ENCODE measurements around the gene LSAMP. TPM values are rescaled to one million over a fixed set of nuclear protein-coding genes. Genes with fewer than 3 reads are reported as not detected.

The LSAMP gene
- total RNA-seq, 1 experiment from 2014 or later, result 3.1 TPM

DNA sequence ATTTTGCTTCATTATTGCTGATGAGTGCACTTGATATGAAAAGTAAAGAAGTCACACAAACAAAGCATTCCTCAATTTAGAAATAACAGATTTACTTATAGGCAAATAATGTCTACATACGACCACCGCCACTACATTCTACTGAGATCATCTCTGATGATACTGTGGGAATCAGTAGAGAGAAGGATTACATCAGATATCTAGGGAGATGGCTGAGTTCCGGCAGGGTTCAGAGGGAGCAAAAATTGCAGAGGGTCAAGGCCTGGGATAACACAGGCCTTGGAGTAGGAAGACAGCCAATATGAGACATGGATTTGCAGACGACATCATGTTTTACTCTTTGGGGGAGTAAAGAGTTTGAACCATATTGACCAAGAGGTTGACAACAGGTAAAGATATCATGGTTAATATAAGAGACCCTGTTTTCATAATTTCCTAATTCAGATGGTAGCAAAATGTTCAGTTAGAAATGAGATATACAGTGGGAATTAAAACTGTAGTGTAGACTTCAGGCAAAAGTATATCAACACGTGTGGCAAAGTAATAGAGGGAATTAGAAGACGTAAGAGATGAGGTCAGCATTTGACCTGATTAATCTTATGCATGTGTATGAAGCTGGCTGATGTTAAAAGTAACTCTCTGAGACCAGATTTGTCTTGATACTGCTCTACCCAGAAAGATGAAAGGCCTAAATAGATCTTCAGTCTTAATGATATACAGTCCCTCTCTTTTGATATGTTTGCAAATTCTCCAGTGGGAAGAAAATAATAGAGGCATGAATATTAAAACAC lies 15.6 kb downstream of the LSAMP start:
- DNase-seq (ENCODE audit: low read depth, low spot score), result no peak
- TF ChIP-seq SIN3A (IDR thresholded peaks at IDR 0.05; ENCODE audit: borderline replicate concordance, insufficient read depth, low read depth, low read length) (no peak), TCF7L2 (IDR thresholded peaks at IDR 0.05; ENCODE audit: low read depth, low read length) (no peak), POLR2AphosphoS5 (IDR thresholded peaks at IDR 0.05; ENCODE audit: low read depth, low read length) (no peak)
- TF ChIP-seq, protein P1, sequence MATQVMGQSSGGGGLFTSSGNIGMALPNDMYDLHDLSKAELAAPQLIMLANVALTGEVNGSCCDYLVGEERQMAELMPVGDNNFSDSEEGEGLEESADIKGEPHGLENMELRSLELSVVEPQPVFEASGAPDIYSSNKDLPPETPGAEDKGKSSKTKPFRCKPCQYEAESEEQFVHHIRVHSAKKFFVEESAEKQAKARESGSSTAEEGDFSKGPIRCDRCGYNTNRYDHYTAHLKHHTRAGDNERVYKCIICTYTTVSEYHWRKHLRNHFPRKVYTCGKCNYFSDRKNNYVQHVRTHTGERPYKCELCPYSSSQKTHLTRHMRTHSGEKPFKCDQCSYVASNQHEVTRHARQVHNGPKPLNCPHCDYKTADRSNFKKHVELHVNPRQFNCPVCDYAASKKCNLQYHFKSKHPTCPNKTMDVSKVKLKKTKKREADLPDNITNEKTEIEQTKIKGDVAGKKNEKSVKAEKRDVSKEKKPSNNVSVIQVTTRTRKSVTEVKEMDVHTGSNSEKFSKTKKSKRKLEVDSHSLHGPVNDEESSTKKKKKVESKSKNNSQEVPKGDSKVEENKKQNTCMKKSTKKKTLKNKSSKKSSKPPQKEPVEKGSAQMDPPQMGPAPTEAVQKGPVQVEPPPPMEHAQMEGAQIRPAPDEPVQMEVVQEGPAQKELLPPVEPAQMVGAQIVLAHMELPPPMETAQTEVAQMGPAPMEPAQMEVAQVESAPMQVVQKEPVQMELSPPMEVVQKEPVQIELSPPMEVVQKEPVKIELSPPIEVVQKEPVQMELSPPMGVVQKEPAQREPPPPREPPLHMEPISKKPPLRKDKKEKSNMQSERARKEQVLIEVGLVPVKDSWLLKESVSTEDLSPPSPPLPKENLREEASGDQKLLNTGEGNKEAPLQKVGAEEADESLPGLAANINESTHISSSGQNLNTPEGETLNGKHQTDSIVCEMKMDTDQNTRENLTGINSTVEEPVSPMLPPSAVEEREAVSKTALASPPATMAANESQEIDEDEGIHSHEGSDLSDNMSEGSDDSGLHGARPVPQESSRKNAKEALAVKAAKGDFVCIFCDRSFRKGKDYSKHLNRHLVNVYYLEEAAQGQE (IDR thresholded peaks at IDR 0.05; ENCODE audit: insufficient read depth in 1 of 2, low read depth in 2 of 2, low read length in 1 of 2), result no peak
- TF ChIP-seq, protein P2, sequence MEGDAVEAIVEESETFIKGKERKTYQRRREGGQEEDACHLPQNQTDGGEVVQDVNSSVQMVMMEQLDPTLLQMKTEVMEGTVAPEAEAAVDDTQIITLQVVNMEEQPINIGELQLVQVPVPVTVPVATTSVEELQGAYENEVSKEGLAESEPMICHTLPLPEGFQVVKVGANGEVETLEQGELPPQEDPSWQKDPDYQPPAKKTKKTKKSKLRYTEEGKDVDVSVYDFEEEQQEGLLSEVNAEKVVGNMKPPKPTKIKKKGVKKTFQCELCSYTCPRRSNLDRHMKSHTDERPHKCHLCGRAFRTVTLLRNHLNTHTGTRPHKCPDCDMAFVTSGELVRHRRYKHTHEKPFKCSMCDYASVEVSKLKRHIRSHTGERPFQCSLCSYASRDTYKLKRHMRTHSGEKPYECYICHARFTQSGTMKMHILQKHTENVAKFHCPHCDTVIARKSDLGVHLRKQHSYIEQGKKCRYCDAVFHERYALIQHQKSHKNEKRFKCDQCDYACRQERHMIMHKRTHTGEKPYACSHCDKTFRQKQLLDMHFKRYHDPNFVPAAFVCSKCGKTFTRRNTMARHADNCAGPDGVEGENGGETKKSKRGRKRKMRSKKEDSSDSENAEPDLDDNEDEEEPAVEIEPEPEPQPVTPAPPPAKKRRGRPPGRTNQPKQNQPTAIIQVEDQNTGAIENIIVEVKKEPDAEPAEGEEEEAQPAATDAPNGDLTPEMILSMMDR (IDR thresholded peaks at IDR 0.05), result no peak
- H3K27ac ChIP-seq (ENCODE audit: low read length), result no peak overlapping the region
- ChIA-PET CTCF (no interaction called here), POLR2A (no interaction called here)
- ATAC-seq, result no peak
- intact Hi-C loops (cut with micrococcal nuclease; ENCODE audit: unreplicated experiment) (no loop called here), in situ Hi-C loops (cut with HindIII; ENCODE audit: low pct_unique_long_range_greater_than_20kb, low sequenced_read_pairs) (no loop called here)
- H3K27me3 ChIP-seq (ENCODE audit: control insufficient read depth, insufficient read depth, low read length), result no peaks in the 10 kb centered on the region
- H3K4me3 ChIP-seq (ENCODE audit: low read depth in 2 of 2, low read length in 2 of 2), result no peak overlapping the region
- H3K36me3 ChIP-seq (ENCODE audit: control insufficient read depth, insufficient read depth, low read length), result no peaks in the 10 kb centered on the region
- no TSS peak for BruUV-seq (replicated peaks)
- no peaks in the 10 kb centered on the region for H3K9me3 ChIP-seq (ENCODE audit: control insufficient read depth, insufficient read depth, low read depth, low read length)
- no peaks in the 10 kb centered on the region for H3K4me1 ChIP-seq (ENCODE audit: control insufficient read depth, insufficient read depth, low read length)

DNA sequence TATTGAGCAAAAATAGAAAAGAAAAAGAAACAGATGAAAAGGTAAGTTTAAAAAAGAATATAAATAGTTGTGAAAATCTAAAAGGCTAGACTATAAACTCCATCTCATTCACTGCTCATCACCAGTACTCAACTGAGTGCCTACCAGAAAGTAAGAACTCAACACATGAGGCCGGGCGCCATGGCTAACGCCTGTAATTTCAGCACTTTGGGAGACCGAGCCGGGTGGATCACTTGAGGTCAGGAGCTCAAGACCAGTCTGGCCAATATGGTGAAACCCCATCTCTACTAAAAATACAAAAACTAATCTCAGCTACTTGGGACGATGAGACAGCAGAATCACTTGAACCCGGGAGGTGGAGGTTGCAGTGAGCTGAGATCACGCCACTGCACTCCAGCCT lies 19.3 kb downstream of the LSAMP start:
- no peak for ATAC-seq
- no TSS peak for BruUV-seq (replicated peaks)
- in situ Hi-C loops (cut with HindIII; ENCODE audit: low pct_unique_long_range_greater_than_20kb, low sequenced_read_pairs), result no loop called here
- Histone ChIP-seq H3K36me3 (ENCODE audit: control insufficient read depth, insufficient read depth, low read length) (no peaks in the 10 kb centered on the region), H3K4me1 (ENCODE audit: control insufficient read depth, insufficient read depth, low read length) (no peaks in the 10 kb centered on the region), H3K27me3 (ENCODE audit: control insufficient read depth, insufficient read depth, low read length) (no peaks in the 10 kb centered on the region), H3K4me3 (ENCODE audit: low read depth in 2 of 2, low read length in 2 of 2) (no peak overlapping the region), H3K9me3 (ENCODE audit: control insufficient read depth, insufficient read depth, low read depth, low read length) (no peaks in the 10 kb centered on the region), H3K27ac (ENCODE audit: low read length) (no peak overlapping the region)
- POLR2A ChIA-PET, result no interaction called here
- intact Hi-C loops (cut with micrococcal nuclease; ENCODE audit: unreplicated experiment), result no loop called here
- TF ChIP-seq, protein P1 (IDR thresholded peaks at IDR 0.05; ENCODE audit: insufficient read depth in 1 of 2, low read depth in 2 of 2, low read length in 1 of 2), result no peak
- no peak for TF ChIP-seq TCF7L2 (IDR thresholded peaks at IDR 0.05; ENCODE audit: low read depth, low read length)
- CTCF ChIA-PET, result no interaction called here
- no peak for DNase-seq (ENCODE audit: low read depth, low spot score)
